A673 (cell line): ENCODE measurements around the gene ANKRD61. TPM values are rescaled to one million over a fixed set of nuclear protein-coding genes. Genes with fewer than 3 reads are reported as not detected.
"Not testable (repeated sequence)": the region's sequence is repeated elsewhere in the genome, so short reads cannot be mapped to it uniquely, and the experiment has no call there.

ENCODE experiments used
- Bru-seq: library from RNA; stranded (reverse); fragments of 400-500 nt; gene quantifications from one replicate; lab custom pipeline; 2021; lab: Mats Ljungman, UMichigan
- BruChase-seq, 2 experiments: library from RNA; stranded (reverse); fragments of 400-500 nt; gene quantifications; one replicate each; lab custom pipeline; 2021; lab: Mats Ljungman, UMichigan
- BruUV-seq: library from RNA; stranded (reverse); fragments of 400-500 nt; replicated peaks from 2 replicates; lab custom pipeline; 2021; lab: Mats Ljungman, UMichigan
- CTCF ChIA-PET: fragments of 300-600 bp; sonication (Branson Sonifier 250); formaldehyde crosslinking; loops from one replicate; lab custom pipeline; 2022; ENCODE audit warnings: antibody characterized with exemption; lab: Charles Lee
- POLR2A ChIA-PET: fragments of 300-600 bp; sonication (Branson Sonifier 250); formaldehyde crosslinking; loops from one replicate; lab custom pipeline; 2022; ENCODE audit warnings: antibody characterized with exemption; ENCODE audit not compliant: low non-redundant PET; lab: Charles Lee
- DNase-seq: peaks from one replicate; pipeline ENCODE4 v3.0.0-alpha.2; 2015; ENCODE audit warnings: low spot score
- H3K27ac ChIP-seq: fragments of 200-600 bp; sonication (generic); 2 replicates; pipeline ENCODE4 v1.5.1; 2016; ENCODE audit warnings: mixed run types, low read depth, mild to moderate bottlenecking, mixed read lengths, antibody characterized with exemption, low read length; ENCODE audit not compliant: poor library complexity, severe bottlenecking
- H3K27me3 ChIP-seq: fragments of 200-600 bp; sonication (generic); replicated peaks from 2 replicates; pipeline ENCODE4 v1.6.1; 2017; ENCODE audit warnings: mixed run types, low read depth, mild to moderate bottlenecking, mixed read lengths, antibody characterized with exemption, low read length; ENCODE audit not compliant: insufficient read depth, poor library complexity
- H3K36me3 ChIP-seq: fragments of 200-600 bp; sonication (generic); 2 replicates; pipeline ENCODE4 v1.6.1; 2016; ENCODE audit warnings: mixed run types, mild to moderate bottlenecking, mixed read lengths, antibody characterized with exemption, low read length; ENCODE audit not compliant: insufficient read depth, poor library complexity, severe bottlenecking
- H3K4me1 ChIP-seq: fragments of 200-600 bp; sonication (generic); 2 replicates; pipeline ENCODE4 v1.6.1; 2017; ENCODE audit warnings: mixed run types, mild to moderate bottlenecking, mixed read lengths, antibody characterized with exemption, low read length; ENCODE audit not compliant: insufficient read depth, poor library complexity, severe bottlenecking
- H3K4me3 ChIP-seq: fragments of 200-600 bp; sonication (generic); 2 replicates; pipeline ENCODE4 v1.5.1; 2016; ENCODE audit warnings: low read depth, mixed run types, mild to moderate bottlenecking, mixed read lengths, low read length; ENCODE audit not compliant: poor library complexity, severe bottlenecking
- H3K9me3 ChIP-seq: fragments of 200-600 bp; sonication (generic); 2 replicates; pipeline ENCODE4 v1.6.1; 2016; ENCODE audit warnings: mixed run types, low read depth, mild to moderate bottlenecking, mixed read lengths, antibody characterized with exemption, low read length; ENCODE audit not compliant: poor library complexity, severe bottlenecking
- CTCF ChIP-seq: fragments of 300-800, 200-600 bp; sonication (generic); conservative IDR thresholded peaks from 2 replicates; pipeline ENCODE4 v1.5.1; 2017; ENCODE audit warnings: low read depth, mild to moderate bottlenecking, antibody characterized with exemption, low read length, moderate library complexity, mixed read lengths
- EZH2 ChIP-seq: fragments of 200-600 bp; sonication (generic); IDR thresholded peaks from 2 replicates; pipeline ENCODE4 v1.6.1; 2017; ENCODE audit warnings: borderline replicate concordance, low read depth, mild to moderate bottlenecking, mixed read lengths, antibody characterized with exemption, low read length; ENCODE audit not compliant: poor library complexity, severe bottlenecking
- intact Hi-C: fragments of 100-400 bp; cut with micrococcal nuclease; formaldehyde crosslinking; loops from one replicate; pipeline ENCODE4 v1.10.0; 2022; ENCODE audit not compliant: unreplicated experiment
- long read RNA-seq: library from polyadenylated mRNA; stranded (forward); transcript quantifications from one replicate; pipeline ENCODE4 v2.0.0, GENCODE V29; 2022
- total RNA-seq: library from RNA; stranded (reverse); gene quantifications from 2 replicates; pipeline ENCODE4 v1.2.3, GENCODE V29; 2021

Gene ANKRD61
- total RNA-seq (0.98 and 1.1 TPM in 2 replicates), Bru-seq, nascent RNA (percentile 35 among the genes with signal in this experiment), BruChase-seq, experiment 1, labeled RNA remaining after a 2-hour chase (percentile 31 among the genes with signal in this experiment), BruChase-seq, experiment 2, labeled RNA remaining after a 6-hour chase (percentile 20 among the genes with signal in this experiment)
- long read RNA-seq: 0 reads

- BruUV-seq: no TSS peak
- TF ChIP-seq EZH2: no peak
- TF ChIP-seq CTCF: no peak
- peaks cover 52% of the 10 kb centered on the region for H3K36me3 ChIP-seq
- ChIA-PET CTCF (no interaction called here), POLR2A (no interaction called here)
- no peak for DNase-seq
- intact Hi-C loops: no loop called here
- H3K27ac ChIP-seq: no peak within 1 kb of the TSS
- H3K9me3 ChIP-seq: no peaks in the 10 kb centered on the region
- H3K4me3 ChIP-seq: no peak within 1 kb of the TSS
- H3K27me3 ChIP-seq: no peaks in the 10 kb centered on the region
- no peaks in the 10 kb centered on the region for H3K4me1 ChIP-seq
Measured at GRCh38 chr7:6030988-6031387, at the start of gene ANKRD61. Gene ANKRD61, plus strand, starts transcription at chr7:6031376. Its CDS starts 0 bp downstream, at chr7:6031376.

GRCh38 chr7:5987061-5987460 lies 44.1 kb upstream of the ANKRD61 start:
- CTCF ChIA-PET, H3K4me3 ChIP-seq, intact Hi-C loops, H3K9me3 ChIP-seq, H3K4me1 ChIP-seq, H3K27ac ChIP-seq, H3K27me3 ChIP-seq, DNase-seq, POLR2A ChIA-PET: not testable (repeated sequence)
- H3K36me3 ChIP-seq: peaks cover 24% of the 10 kb centered on the region
- BruUV-seq: TSS peak; percentile 32

GRCh38 chr7:5997210-5997808 lies 33.9 kb upstream of the ANKRD61 start:
- BruUV-seq: no TSS peak
- H3K27me3 ChIP-seq: no peaks in the 10 kb centered on the region
- peak; percentile 82 for DNase-seq
- intact Hi-C loops: loop anchor here (5.0 kb wide), 2 partner anchors 325 to 440 kb away; no protein-coding TSS in a partner anchor
- CTCF ChIA-PET: interaction anchor here (0.5 to 1.1 kb wide), 12 partner anchors 12 to 656 kb away, joined by 3 to 9 read pairs (median 4); partner anchors contain the start of genes AIMP2 and PMS2
- H3K4me1 ChIP-seq: peaks cover 18% of the 10 kb centered on the region
- TF ChIP-seq EZH2 (no peak), CTCF (peak; percentile 80)
- peaks cover 48% of the 10 kb centered on the region for H3K36me3 ChIP-seq
- H3K27ac ChIP-seq: no peak overlapping the region
- POLR2A ChIA-PET: interaction anchor here (0.7 kb wide), 1 partner anchor 132 kb away, joined by 11 read pairs; no protein-coding TSS in a partner anchor
- no peak overlapping the region for H3K4me3 ChIP-seq
- no peaks in the 10 kb centered on the region for H3K9me3 ChIP-seq
